Left ventricle myocardium inferior (tissue), 1 donor: ENCODE results near the gene ANKRD53. TPM values are rescaled to one million over a fixed set of nuclear protein-coding genes. Genes with fewer than 3 reads are reported as not detected.
A peak's percentile ranks its signal among the peaks of the same experiment; 100 is the strongest.

ENCODE experiments used
- DNase-seq: peaks from one replicate; pipeline ENCODE4 v3.0.0-alpha.2; 2020
- H3K27ac ChIP-seq: fragments of 200-600 bp; replicated peaks from 2 replicates; pipeline ENCODE4 v1.8.0; 2021
- H3K27me3 ChIP-seq: fragments of 200-600 bp; 2 replicates; pipeline ENCODE4 v1.8.0; 2021; ENCODE audit warnings: low read depth
- H3K36me3 ChIP-seq: fragments of 200-600 bp; 2 replicates; pipeline ENCODE4 v1.8.0; 2021
- H3K4me1 ChIP-seq: fragments of 200-600 bp; 2 replicates; pipeline ENCODE4 v1.8.0; 2021
- H3K4me3 ChIP-seq: fragments of 200-600 bp; 2 replicates; pipeline ENCODE4 v1.8.0; 2021; ENCODE audit warnings: mild to moderate bottlenecking, moderate library complexity
- H3K9me3 ChIP-seq: fragments of 200-600 bp; replicated peaks from 2 replicates; pipeline ENCODE4 v1.8.0; 2021
- intact Hi-C: fragments of 100-400 bp; cut with micrococcal nuclease; formaldehyde crosslinking; loops from one replicate; pipeline ENCODE4 v1.11.0; 2022
- total RNA-seq: library from RNA; stranded (reverse); fragmentation: NEBNext Ultra II Directional; extraction: Animal tissue kit (Norgen Biotek cat#: 25700); gene quantifications from one replicate; pipeline ENCODE4 v1.2.1, GENCODE V29; 2021
- TF ChIP-seq, protein P1 (sequence below): fragments of 200-600 bp; IDR thresholded peaks from 2 replicates; pipeline ENCODE4 v1.8.0; 2021; ENCODE audit warnings: antibody characterized with exemption, mild to moderate bottlenecking, borderline replicate concordance
- donor health status: DM: no; HTN: yes; CAD: no; lungs with severe emphysema.

ANKRD53 gene
- total RNA-seq, 1 donor from 2014 or later = 0.33 TPM

DNA sequence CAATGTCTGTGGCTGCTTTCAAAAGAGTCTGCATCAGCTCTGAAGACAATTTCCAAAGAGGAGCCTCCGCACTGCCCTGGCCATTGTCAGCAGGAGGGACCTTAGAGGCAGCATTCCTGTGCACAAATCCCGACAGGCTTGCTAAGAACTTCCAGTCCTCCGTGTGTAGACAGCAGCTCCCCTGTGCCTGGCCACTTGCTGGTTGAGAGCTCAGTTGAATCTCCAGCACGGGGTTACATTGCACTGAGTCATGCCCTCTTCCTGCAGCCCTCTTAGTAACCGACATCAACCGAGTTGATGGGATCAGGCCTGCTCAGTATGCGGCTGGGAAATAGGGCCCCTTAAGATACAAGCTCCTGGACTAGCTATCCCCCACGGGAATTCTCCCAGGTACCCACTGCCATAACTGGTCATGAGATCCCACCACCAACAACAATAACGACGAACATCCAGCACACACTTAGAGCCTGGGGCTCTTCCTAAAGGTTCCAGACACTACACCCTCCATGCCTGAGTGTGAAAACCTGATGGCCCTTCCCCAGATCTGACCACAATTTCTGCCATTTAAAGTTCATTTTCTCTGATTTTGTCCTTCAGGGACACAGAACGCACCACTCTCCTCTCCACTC, 30.8 kb upstream of the ANKRD53 start:
- no peak for DNase-seq
- intact Hi-C loops = loop anchor here (5.0 kb wide), 1 partner anchor 75 kb away; no protein-coding TSS in a partner anchor
- H3K27ac ChIP-seq = no peak overlapping the region
- peaks cover 47% of the 10 kb centered on the region for H3K27me3 ChIP-seq
- peaks cover 10% of the 10 kb centered on the region for H3K4me1 ChIP-seq
- TF ChIP-seq, protein P1, sequence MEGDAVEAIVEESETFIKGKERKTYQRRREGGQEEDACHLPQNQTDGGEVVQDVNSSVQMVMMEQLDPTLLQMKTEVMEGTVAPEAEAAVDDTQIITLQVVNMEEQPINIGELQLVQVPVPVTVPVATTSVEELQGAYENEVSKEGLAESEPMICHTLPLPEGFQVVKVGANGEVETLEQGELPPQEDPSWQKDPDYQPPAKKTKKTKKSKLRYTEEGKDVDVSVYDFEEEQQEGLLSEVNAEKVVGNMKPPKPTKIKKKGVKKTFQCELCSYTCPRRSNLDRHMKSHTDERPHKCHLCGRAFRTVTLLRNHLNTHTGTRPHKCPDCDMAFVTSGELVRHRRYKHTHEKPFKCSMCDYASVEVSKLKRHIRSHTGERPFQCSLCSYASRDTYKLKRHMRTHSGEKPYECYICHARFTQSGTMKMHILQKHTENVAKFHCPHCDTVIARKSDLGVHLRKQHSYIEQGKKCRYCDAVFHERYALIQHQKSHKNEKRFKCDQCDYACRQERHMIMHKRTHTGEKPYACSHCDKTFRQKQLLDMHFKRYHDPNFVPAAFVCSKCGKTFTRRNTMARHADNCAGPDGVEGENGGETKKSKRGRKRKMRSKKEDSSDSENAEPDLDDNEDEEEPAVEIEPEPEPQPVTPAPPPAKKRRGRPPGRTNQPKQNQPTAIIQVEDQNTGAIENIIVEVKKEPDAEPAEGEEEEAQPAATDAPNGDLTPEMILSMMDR = no peak
- H3K4me3 ChIP-seq = peak overlapping the region; percentile 42
- no peaks in the 10 kb centered on the region for H3K36me3 ChIP-seq
- H3K9me3 ChIP-seq = no peaks in the 10 kb centered on the region

DNA sequence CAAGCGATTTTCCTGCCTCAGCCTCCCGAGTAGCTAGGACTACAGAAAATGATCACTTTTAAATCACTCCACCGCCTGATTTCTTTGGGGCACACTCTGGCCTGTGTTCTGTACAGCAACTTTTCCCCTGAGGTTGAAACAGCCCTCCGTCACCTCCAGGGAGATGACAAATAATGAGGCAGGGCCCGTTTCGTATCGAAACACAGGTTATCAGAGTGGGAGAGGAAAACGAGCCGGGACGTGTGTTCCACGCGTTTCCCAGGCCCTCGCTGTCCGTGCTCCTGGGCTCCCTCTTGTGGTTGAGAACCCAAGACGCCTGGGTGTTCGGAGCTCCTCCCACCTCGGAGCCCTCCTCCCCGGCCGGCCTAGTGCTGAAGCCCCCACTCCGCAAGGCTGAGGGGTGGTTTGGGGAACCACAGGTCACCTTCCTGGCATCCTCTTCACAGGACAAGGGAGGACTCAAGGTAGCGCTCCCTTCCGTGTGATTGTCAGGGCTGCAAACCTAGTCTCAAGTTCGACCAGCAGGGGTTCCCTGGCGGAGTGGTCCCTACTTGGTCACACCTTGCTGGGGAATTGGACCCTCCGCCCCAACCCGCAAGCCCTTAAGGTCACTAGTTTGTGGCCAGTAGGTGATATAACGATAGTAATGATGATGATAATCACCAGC, 30.0 kb upstream of the ANKRD53 start:
- peak; percentile 77 for DNase-seq
- H3K36me3 ChIP-seq = no peaks in the 10 kb centered on the region
- intact Hi-C loops = loop anchor here (5.0 kb wide), 1 partner anchor 76 kb away; no protein-coding TSS in a partner anchor
- H3K4me3 ChIP-seq = peak overlapping the region; percentile 42
- no peaks in the 10 kb centered on the region for H3K9me3 ChIP-seq
- peaks cover 10% of the 10 kb centered on the region for H3K4me1 ChIP-seq
- TF ChIP-seq, protein P1 = peak; percentile 90
- H3K27ac ChIP-seq = no peak overlapping the region
- peaks cover 51% of the 10 kb centered on the region for H3K27me3 ChIP-seq

DNA sequence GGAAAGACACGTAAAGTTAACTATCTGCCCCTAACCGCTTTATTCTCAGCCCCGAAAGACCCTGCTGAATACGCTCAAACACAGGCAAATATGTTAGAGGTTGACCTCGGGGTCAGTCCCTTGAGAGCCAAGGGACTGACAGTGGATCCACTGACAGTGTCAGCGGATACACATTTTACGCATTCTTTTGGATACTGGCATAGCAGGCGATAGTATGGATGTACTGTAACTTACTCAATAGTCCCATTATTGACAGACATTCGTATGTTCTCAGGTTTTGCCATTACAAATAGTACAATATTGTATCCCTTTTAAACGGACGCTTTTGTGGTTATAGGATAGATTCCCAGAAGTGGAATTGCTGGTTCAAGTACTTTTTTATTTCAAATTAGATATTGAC, 29.3 kb upstream of the ANKRD53 start:
- peaks cover 10% of the 10 kb centered on the region for H3K4me1 ChIP-seq
- no peaks in the 10 kb centered on the region for H3K9me3 ChIP-seq
- no peaks in the 10 kb centered on the region for H3K36me3 ChIP-seq
- TF ChIP-seq, protein P1 = no peak
- no peak for DNase-seq
- intact Hi-C loops = loop anchor here (5.0 kb wide), 1 partner anchor 77 kb away; no protein-coding TSS in a partner anchor
- H3K27me3 ChIP-seq = peaks cover 49% of the 10 kb centered on the region
- no peak overlapping the region for H3K4me3 ChIP-seq
- H3K27ac ChIP-seq = no peak overlapping the region

DNA sequence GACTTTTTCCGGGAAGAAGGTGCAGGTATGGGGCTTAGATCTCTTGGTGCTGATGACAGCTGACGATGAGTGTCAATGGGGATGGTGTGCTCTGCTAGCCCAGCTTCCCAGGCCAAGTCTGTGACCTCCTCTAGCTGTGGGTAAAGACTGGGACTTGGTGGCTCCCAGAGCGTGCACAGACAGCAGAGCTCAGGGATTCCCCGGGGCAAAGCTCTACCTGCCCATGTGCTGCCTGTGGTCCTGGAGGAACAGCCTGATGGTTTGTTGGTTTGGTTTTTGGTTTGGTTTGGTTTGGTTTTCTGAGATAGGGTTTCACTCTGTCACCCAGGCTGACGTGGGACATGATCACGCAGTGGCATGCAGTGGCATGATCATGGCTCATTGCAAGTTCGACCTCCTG, 23.5 kb upstream of the ANKRD53 start:
- Histone ChIP-seq H3K4me1 (no peaks in the 10 kb centered on the region), H3K27me3 (peaks cover 75% of the 10 kb centered on the region), H3K9me3 (no peaks in the 10 kb centered on the region), H3K4me3 (no peak overlapping the region), H3K36me3 (no peaks in the 10 kb centered on the region), H3K27ac (no peak overlapping the region)
- intact Hi-C loops = no loop called here
- DNase-seq = no peak
- TF ChIP-seq, protein P1 = no peak

DNA sequence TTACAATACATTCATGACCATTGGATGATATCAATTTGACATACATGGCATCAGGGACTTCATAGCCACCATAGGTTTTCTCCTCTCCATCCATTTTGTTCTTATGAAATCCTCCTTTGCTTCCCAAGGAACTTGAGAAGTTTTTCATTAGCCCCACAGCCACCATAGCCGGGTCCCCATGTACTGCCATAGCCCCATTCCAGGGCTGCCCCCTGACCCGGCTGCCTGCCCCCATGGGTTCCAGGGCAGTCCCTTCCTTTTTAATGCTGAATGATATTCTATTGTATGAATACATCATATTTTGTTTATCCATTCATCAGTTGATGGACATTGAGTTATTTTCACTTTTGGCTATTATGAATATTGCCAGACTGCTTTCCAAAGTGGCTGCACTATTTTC, 22.3 kb upstream of the ANKRD53 start:
- H3K4me1 ChIP-seq = no peaks in the 10 kb centered on the region
- no peaks in the 10 kb centered on the region for H3K36me3 ChIP-seq
- no peak overlapping the region for H3K27ac ChIP-seq
- no peak overlapping the region for H3K4me3 ChIP-seq
- intact Hi-C loops = no loop called here
- H3K27me3 ChIP-seq = peaks cover 88% of the 10 kb centered on the region
- TF ChIP-seq, protein P1 = no peak
- no peak for DNase-seq
- H3K9me3 ChIP-seq = no peaks in the 10 kb centered on the region
